ENCODE data around the gene KCTD13. TPM values are rescaled to one million over a fixed set of nuclear protein-coding genes. Genes with fewer than 3 reads are reported as not detected.

The KCTD13 gene
- total RNA-seq, 2 experiments from 2014 or later: 40.0 to 43.8 TPM

GRCh38 chr16:29896841-29897240, 29.2 kb downstream of the KCTD13 start:
- H3K9me3 Mint-ChIP-seq: no peaks in the 10 kb centered on the region
- no peaks in the 10 kb centered on the region for H3K4me1 Mint-ChIP-seq (ENCODE audit: low read depth)
- Histone ChIP-seq H3K9me3 (ENCODE audit: control insufficient read depth in 1 of 2, insufficient read depth in 1 of 2, low read length in 2 of 2) (peaks cover 0 to 23% of the 10 kb centered on the region in 2 experiments), H3K27ac (ENCODE audit: low read depth in 1 of 2, low read length in 2 of 2) (no peak overlapping the region), H3K4me1 (ENCODE audit: insufficient read depth, low read length) (peaks cover 22% of the 10 kb centered on the region), H3K4me3 (ENCODE audit: low read length) (no peak overlapping the region), H3K36me3 (ENCODE audit: insufficient read depth, low read length) (no peaks in the 10 kb centered on the region), H3K27me3 (ENCODE audit: control insufficient read depth in 1 of 2, insufficient read depth in 2 of 2, low read length in 2 of 2) (peaks cover 28 to 29% of the 10 kb centered on the region in 2 experiments)
- no peak for ATAC-seq (ENCODE audit: poor library complexity)
- no peak for DNase-seq
- no peak for TF ChIP-seq CTCF (IDR thresholded peaks at IDR 0.05)
- POLR2A ChIA-PET: no interaction called here
- intact Hi-C loops (cut with DNase I, micrococcal nuclease): no loop called here
- H3K4me3 Mint-ChIP-seq: no peak overlapping the region
- no peaks in the 10 kb centered on the region for H3K36me3 Mint-ChIP-seq (ENCODE audit: low read depth)
- CTCF ChIA-PET: no interaction called here
- peaks cover 32% of the 10 kb centered on the region for H3K27me3 Mint-ChIP-seq
- H3K27ac Mint-ChIP-seq: no peak overlapping the region

GRCh38 chr16:29894352-29894751, 31.7 kb downstream of the KCTD13 start:
- Mint-ChIP-seq H3K27ac (no peak overlapping the region), H3K9me3 (no peaks in the 10 kb centered on the region), H3K36me3 (ENCODE audit: low read depth) (no peaks in the 10 kb centered on the region), H3K27me3 (peaks cover 32% of the 10 kb centered on the region), H3K4me3 (no peak overlapping the region), H3K4me1 (ENCODE audit: low read depth) (no peaks in the 10 kb centered on the region)
- DNase-seq (no peak), ATAC-seq (ENCODE audit: poor library complexity) (no peak)
- Histone ChIP-seq H3K4me1 (ENCODE audit: insufficient read depth, low read length) (peaks cover 9% of the 10 kb centered on the region), H3K4me3 (ENCODE audit: low read length) (no peak overlapping the region), H3K36me3 (ENCODE audit: insufficient read depth, low read length) (no peaks in the 10 kb centered on the region), H3K27ac (ENCODE audit: low read depth in 1 of 2, low read length in 2 of 2) (no peak overlapping the region), H3K9me3 (ENCODE audit: control insufficient read depth in 1 of 2, insufficient read depth in 1 of 2, low read length in 2 of 2) (peaks cover 0 to 18% of the 10 kb centered on the region in 2 experiments), H3K27me3 (ENCODE audit: control insufficient read depth in 1 of 2, insufficient read depth in 2 of 2, low read length in 2 of 2) (peaks cover 25 to 26% of the 10 kb centered on the region in 2 experiments)
- POLR2A ChIA-PET: no interaction called here
- CTCF ChIA-PET: no interaction called here
- no peak for TF ChIP-seq CTCF (IDR thresholded peaks at IDR 0.05)
- intact Hi-C loops (cut with DNase I, micrococcal nuclease): no loop called here

GRCh38 chr16:29893553-29893952, 32.5 kb downstream of the KCTD13 start:
- peaks cover 28% of the 10 kb centered on the region for H3K27me3 Mint-ChIP-seq
- no peaks in the 10 kb centered on the region for H3K36me3 Mint-ChIP-seq (ENCODE audit: low read depth)
- peaks cover 17 to 18% of the 10 kb centered on the region in 2 experiments for H3K27me3 ChIP-seq (ENCODE audit: control insufficient read depth in 1 of 2, insufficient read depth in 2 of 2, low read length in 2 of 2)
- no peak overlapping the region for H3K27ac ChIP-seq (ENCODE audit: low read depth in 1 of 2, low read length in 2 of 2)
- H3K4me1 Mint-ChIP-seq (ENCODE audit: low read depth): no peaks in the 10 kb centered on the region
- no peak overlapping the region for H3K27ac Mint-ChIP-seq
- no peak overlapping the region for H3K4me3 Mint-ChIP-seq
- DNase-seq: no peak
- H3K9me3 Mint-ChIP-seq: no peaks in the 10 kb centered on the region
- no peaks in the 10 kb centered on the region for H3K36me3 ChIP-seq (ENCODE audit: insufficient read depth, low read length)
- H3K9me3 ChIP-seq (ENCODE audit: control insufficient read depth in 1 of 2, insufficient read depth in 1 of 2, low read length in 2 of 2): peaks cover 0 to 10% of the 10 kb centered on the region in 2 experiments
- peaks cover under 1% of the 10 kb centered on the region for H3K4me1 ChIP-seq (ENCODE audit: insufficient read depth, low read length)
- no peak overlapping the region for H3K4me3 ChIP-seq (ENCODE audit: low read length)
- ChIA-PET POLR2A (no interaction called here), CTCF (no interaction called here)
- intact Hi-C loops (cut with DNase I, micrococcal nuclease): no loop called here
- no peak for TF ChIP-seq CTCF (IDR thresholded peaks at IDR 0.05)
- no peak for ATAC-seq (ENCODE audit: poor library complexity)
